Measurements from ENCODE around the gene TDRKH. TPM values are rescaled to one million over a fixed set of nuclear protein-coding genes. Genes with fewer than 3 reads are reported as not detected.
"Not testable (repeated sequence)": the region's sequence is repeated elsewhere in the genome, so short reads cannot be mapped to it uniquely, and the experiment has no call there.

Gene TDRKH
- total RNA-seq, 1 donor from 2014 or later: 3.8 TPM

GRCh38 chr1:151790940-151791651, 796 bp upstream of the TDRKH start:
- Histone ChIP-seq H3K9me3 (replicated peaks) (no peaks in the 10 kb centered on the region), H3K27me3 (ENCODE audit: low read depth) (no peaks in the 10 kb centered on the region), H3K27ac (replicated peaks) (peak overlapping the region; percentile 54), H3K4me1 (peaks cover 22% of the 10 kb centered on the region), H3K36me3 (no peaks in the 10 kb centered on the region), H3K4me3 (peak overlapping the region; percentile 75)
- TF ChIP-seq CTCF (IDR thresholded peaks at IDR 0.05; ENCODE audit: borderline replicate concordance): no peak
- no peak for DNase-seq
- intact Hi-C loops (cut with micrococcal nuclease): no loop called here

- no peak for TF ChIP-seq CTCF (IDR thresholded peaks at IDR 0.05; ENCODE audit: borderline replicate concordance)
- no peak for DNase-seq
- H3K4me1 ChIP-seq: peaks cover 22% of the 10 kb centered on the region
- no peaks in the 10 kb centered on the region for H3K27me3 ChIP-seq (ENCODE audit: low read depth)
- no peak overlapping the region for H3K27ac ChIP-seq (replicated peaks)
- no peaks in the 10 kb centered on the region for H3K9me3 ChIP-seq (replicated peaks)
- H3K36me3 ChIP-seq: no peaks in the 10 kb centered on the region
- H3K4me3 ChIP-seq: no peak overlapping the region
- intact Hi-C loops (cut with micrococcal nuclease): no loop called here
Observed at GRCh38 chr1:151787689-151788088, 2.6 kb downstream of the TDRKH start.

- H3K9me3 ChIP-seq (replicated peaks): no peaks in the 10 kb centered on the region
- DNase-seq: no peak
- H3K4me3 ChIP-seq: no peak overlapping the region
- peaks cover 26% of the 10 kb centered on the region for H3K36me3 ChIP-seq
- TF ChIP-seq CTCF (IDR thresholded peaks at IDR 0.05; ENCODE audit: borderline replicate concordance): no peak
- no peaks in the 10 kb centered on the region for H3K27me3 ChIP-seq (ENCODE audit: low read depth)
- no peaks in the 10 kb centered on the region for H3K4me1 ChIP-seq
- peak overlapping the region; percentile 16 for H3K27ac ChIP-seq (replicated peaks)
- intact Hi-C loops (cut with micrococcal nuclease): no loop called here
Observed at GRCh38 chr1:151783796-151784195, 6.5 kb downstream of the TDRKH start.

- no peak for DNase-seq
- Histone ChIP-seq H3K4me3 (no peak overlapping the region), H3K4me1 (no peaks in the 10 kb centered on the region), H3K36me3 (peaks cover 37% of the 10 kb centered on the region), H3K27ac (replicated peaks) (peak overlapping the region; percentile 16), H3K9me3 (replicated peaks) (no peaks in the 10 kb centered on the region), H3K27me3 (ENCODE audit: low read depth) (no peaks in the 10 kb centered on the region)
- intact Hi-C loops (cut with micrococcal nuclease): no loop called here
- no peak for TF ChIP-seq CTCF (IDR thresholded peaks at IDR 0.05; ENCODE audit: borderline replicate concordance)
Observed at GRCh38 chr1:151782741-151783140, 7.6 kb downstream of the TDRKH start.

GRCh38 chr1:151782026-151782425, 8.3 kb downstream of the TDRKH start:
- H3K9me3 ChIP-seq (replicated peaks); H3K27ac ChIP-seq (replicated peaks); DNase-seq; H3K4me1 ChIP-seq; H3K27me3 ChIP-seq (ENCODE audit: low read depth); H3K4me3 ChIP-seq; intact Hi-C loops (cut with micrococcal nuclease): not testable (repeated sequence)
- H3K36me3 ChIP-seq: peaks cover 42% of the 10 kb centered on the region

GRCh38 chr1:151780736-151781135, 9.6 kb downstream of the TDRKH start:
- H3K36me3 ChIP-seq: peaks cover 55% of the 10 kb centered on the region
- H3K27me3 ChIP-seq (ENCODE audit: low read depth): not testable (repeated sequence)

More at GRCh38 chr1:151780736-151781135, 9.6 kb downstream of the TDRKH start:
- DNase-seq; H3K27ac ChIP-seq (replicated peaks); intact Hi-C loops (cut with micrococcal nuclease); H3K4me3 ChIP-seq; H3K4me1 ChIP-seq; H3K9me3 ChIP-seq (replicated peaks): not testable (repeated sequence)

All from left ventricle myocardium inferior (tissue), 1 donor.